Chondrocyte (in vitro differentiated cells): Measurements from ENCODE around the gene RALGPS1. TPM values are rescaled to one million over a fixed set of nuclear protein-coding genes. Genes with fewer than 3 reads are reported as not detected.

Experiments
- DNase-seq: peaks from one replicate; pipeline ENCODE4 v3.0.0; 2021; ENCODE audit warnings: mixed read lengths, low spot score
- H3K27ac Mint-ChIP-seq: one replicate; pipeline ENCODE4 v1.8.0; 2021; ENCODE audit warnings: mild to moderate bottlenecking, moderate library complexity, mixed read lengths; ENCODE audit not compliant: unreplicated experiment
- H3K27me3 Mint-ChIP-seq: 2 replicates; pipeline ENCODE4 v1.8.0; 2021; ENCODE audit warnings: low read depth, mixed read lengths
- H3K36me3 Mint-ChIP-seq: 2 replicates; pipeline ENCODE4 v1.8.0; 2021; ENCODE audit warnings: low read depth, mixed read lengths
- H3K4me1 Mint-ChIP-seq: 2 replicates; pipeline ENCODE4 v1.8.0; 2021; ENCODE audit warnings: low read depth, mild to moderate bottlenecking, mixed read lengths
- H3K4me3 Mint-ChIP-seq: one replicate; pipeline ENCODE4 v1.8.0; 2021; ENCODE audit warnings: mild to moderate bottlenecking, moderate library complexity, mixed read lengths; ENCODE audit not compliant: unreplicated experiment
- H3K9me3 Mint-ChIP-seq: 2 replicates; pipeline ENCODE4 v1.8.0; 2021; ENCODE audit warnings: low read depth, mixed read lengths
- CTCF ChIP-seq: fragments of 200-600 bp; sonication (generic); IDR thresholded peaks from 2 replicates; pipeline ENCODE4 v1.5.0; 2021; ENCODE audit warnings: antibody characterized with exemption, mild to moderate bottlenecking, moderate library complexity
- total RNA-seq: library from RNA; stranded (reverse); gene quantifications from 3 replicates; pipeline ENCODE4 v1.2.1, GENCODE V29; 2021

Gene RALGPS1
- total RNA-seq, 1 donor from 2014 or later = 8.1 TPM

- H3K9me3 Mint-ChIP-seq = no peaks in the 10 kb centered on the region
- H3K4me1 Mint-ChIP-seq = no peaks in the 10 kb centered on the region
- no peak for DNase-seq
- H3K27ac Mint-ChIP-seq = no peak overlapping the region
- H3K27me3 Mint-ChIP-seq = no peaks in the 10 kb centered on the region
- H3K36me3 Mint-ChIP-seq = no peaks in the 10 kb centered on the region
- TF ChIP-seq CTCF = no peak
- no peak overlapping the region for H3K4me3 Mint-ChIP-seq
Observed at GRCh38 chr9:127055745-127056402, 141.3 kb downstream of the RALGPS1 start.

- peaks cover 1% of the 10 kb centered on the region for H3K36me3 Mint-ChIP-seq
- no peak for TF ChIP-seq CTCF
- DNase-seq = no peak
- H3K9me3 Mint-ChIP-seq = no peaks in the 10 kb centered on the region
- no peaks in the 10 kb centered on the region for H3K27me3 Mint-ChIP-seq
- no peak overlapping the region for H3K4me3 Mint-ChIP-seq
- H3K4me1 Mint-ChIP-seq = no peaks in the 10 kb centered on the region
- no peak overlapping the region for H3K27ac Mint-ChIP-seq
Observed at GRCh38 chr9:127056446-127056845, 141.9 kb downstream of the RALGPS1 start.

GRCh38 chr9:127058011-127058644 is 143.5 kb downstream of the RALGPS1 start:
- Mint-ChIP-seq H3K9me3 (no peaks in the 10 kb centered on the region), H3K27me3 (no peaks in the 10 kb centered on the region), H3K4me1 (peaks cover 9% of the 10 kb centered on the region), H3K27ac (no peak overlapping the region), H3K4me3 (no peak overlapping the region), H3K36me3 (peaks cover 3% of the 10 kb centered on the region)
- TF ChIP-seq CTCF = no peak
- DNase-seq = no peak

- no peak overlapping the region for H3K4me3 Mint-ChIP-seq
Observed at GRCh38 chr9:127058645-127059021, 144.1 kb downstream of the RALGPS1 start.

GRCh38 chr9:127059030-127059429 is 144.4 kb downstream of the RALGPS1 start:
- H3K4me3 Mint-ChIP-seq = no peak overlapping the region
- no peak for TF ChIP-seq CTCF
- no peak for DNase-seq
- H3K27me3 Mint-ChIP-seq = no peaks in the 10 kb centered on the region
- H3K27ac Mint-ChIP-seq = no peak overlapping the region
- H3K4me1 Mint-ChIP-seq = peaks cover 10% of the 10 kb centered on the region
- no peaks in the 10 kb centered on the region for H3K9me3 Mint-ChIP-seq
- H3K36me3 Mint-ChIP-seq = peaks cover 3% of the 10 kb centered on the region

More at GRCh38 chr9:127058645-127059021, 144.1 kb downstream of the RALGPS1 start:
- TF ChIP-seq CTCF = no peak
- Mint-ChIP-seq H3K9me3 (no peaks in the 10 kb centered on the region), H3K36me3 (peaks cover 3% of the 10 kb centered on the region), H3K4me1 (peaks cover 10% of the 10 kb centered on the region), H3K27ac (no peak overlapping the region), H3K27me3 (no peaks in the 10 kb centered on the region)
- no peak for DNase-seq
